H9 (cell line): ENCODE measurements around the gene LHFPL6. TPM values are rescaled to one million over a fixed set of nuclear protein-coding genes. Genes with fewer than 3 reads are reported as not detected.

Source experiments
- DNase-seq: peaks from one replicate; pipeline ENCODE4 v3.0.0-alpha.2; 2017
- H2AFZ ChIP-seq: one replicate; pipeline ENCODE4 v1.6.1; 2013; ENCODE audit warnings: mild to moderate bottlenecking, low read length, control low read depth, moderate library complexity
- H2AK5ac ChIP-seq: 2 replicates; pipeline ENCODE4 v1.6.1; 2013; ENCODE audit warnings: low read length, control low read depth, mixed read lengths; ENCODE audit not compliant: insufficient read length
- H2BK120ac ChIP-seq: one replicate; pipeline ENCODE4 v1.6.1; 2013; ENCODE audit warnings: low read depth, mild to moderate bottlenecking, low read length, control low read depth, inconsistent platforms; ENCODE audit not compliant: poor library complexity, severe bottlenecking
- H2BK12ac ChIP-seq: 2 replicates; pipeline ENCODE4 v1.6.1; 2013; ENCODE audit warnings: low read length, control low read depth, mixed read lengths, low read depth; ENCODE audit not compliant: insufficient read length
- H2BK15ac ChIP-seq: 2 replicates; pipeline ENCODE4 v1.6.1; 2013; ENCODE audit warnings: low read depth, low read length, control low read depth
- H2BK20ac ChIP-seq: one replicate; pipeline ENCODE4 v1.6.1; 2013; ENCODE audit warnings: low read depth, mild to moderate bottlenecking, low read length, control low read depth, inconsistent platforms; ENCODE audit not compliant: poor library complexity, severe bottlenecking
- H2BK5ac ChIP-seq: 2 replicates; pipeline ENCODE4 v1.6.1; 2013; ENCODE audit warnings: low read length, control low read depth, mixed read lengths; ENCODE audit not compliant: insufficient read length
- H3K14ac ChIP-seq: 2 replicates; pipeline ENCODE4 v1.6.1; 2013; ENCODE audit warnings: low read length, control low read depth; ENCODE audit not compliant: insufficient read depth
- H3K18ac ChIP-seq: 2 replicates; pipeline ENCODE4 v1.6.1; 2013; ENCODE audit warnings: low read depth, mild to moderate bottlenecking, mixed read lengths, low read length, control low read depth; ENCODE audit not compliant: insufficient read length
- H3K23ac ChIP-seq: 2 replicates; pipeline ENCODE4 v1.6.1; 2013; ENCODE audit warnings: low read length, control low read depth, mixed read lengths, low read depth; ENCODE audit not compliant: insufficient read length
- H3K23me2 ChIP-seq: 2 replicates; pipeline ENCODE4 v1.6.1; 2013; ENCODE audit warnings: low read depth, mild to moderate bottlenecking, mixed read lengths, low read length, control low read depth; ENCODE audit not compliant: insufficient read length, poor library complexity, severe bottlenecking
- H3K27ac ChIP-seq: 2 replicates; pipeline ENCODE4 v1.5.1; 2013; ENCODE audit warnings: low read length, control low read depth, mixed read lengths, low read depth; ENCODE audit not compliant: insufficient read length
- H3K27me3 ChIP-seq: 2 replicates; pipeline ENCODE4 v1.6.1; 2013; ENCODE audit warnings: low read length, control low read depth, inconsistent platforms; ENCODE audit not compliant: insufficient read depth
- H3K4ac ChIP-seq: 2 replicates; pipeline ENCODE4 v1.6.1; 2013; ENCODE audit warnings: low read depth, mild to moderate bottlenecking, control low read depth, inconsistent platforms, low read length, moderate library complexity
- H3K4me1 ChIP-seq: 2 replicates; pipeline ENCODE4 v1.6.1; 2013; ENCODE audit warnings: low read length, control low read depth, inconsistent platforms; ENCODE audit not compliant: insufficient read depth
- H3K4me2 ChIP-seq: 2 replicates; pipeline ENCODE4 v1.6.1; 2013; ENCODE audit warnings: low read length, control low read depth, mixed read lengths; ENCODE audit not compliant: insufficient read length, insufficient read depth
- H3K56ac ChIP-seq: 2 replicates; pipeline ENCODE4 v1.6.1; 2013; ENCODE audit warnings: low read depth, mild to moderate bottlenecking, mixed read lengths, low read length, control low read depth; ENCODE audit not compliant: insufficient read length
- H3K79me1 ChIP-seq: 2 replicates; pipeline ENCODE4 v1.6.1; 2013; ENCODE audit warnings: low read depth, mild to moderate bottlenecking, moderate library complexity, low read length, control low read depth, inconsistent platforms; ENCODE audit not compliant: insufficient read depth, poor library complexity, severe bottlenecking
- H3K79me2 ChIP-seq: 2 replicates; pipeline ENCODE4 v1.6.1; 2013; ENCODE audit warnings: low read length, control low read depth, inconsistent platforms; ENCODE audit not compliant: insufficient read depth
- H3K9ac ChIP-seq: 2 replicates; pipeline ENCODE4 v1.6.1; 2013; ENCODE audit warnings: low read length, control low read depth, mixed read lengths; ENCODE audit not compliant: insufficient read length; ENCODE audit errors: extremely low read depth
- H3K9me3 ChIP-seq: one replicate; pipeline ENCODE4 v1.6.1; 2013; ENCODE audit warnings: low read depth, low read length, inconsistent platforms; ENCODE audit not compliant: control insufficient read depth
- H3T11ph ChIP-seq: one replicate; pipeline ENCODE4 v1.6.1; 2013; ENCODE audit warnings: mild to moderate bottlenecking, low read length, control low read depth, inconsistent platforms
- H4K20me1 ChIP-seq: one replicate; pipeline ENCODE4 v1.6.1; 2013; ENCODE audit not compliant: control insufficient read depth, insufficient read length, insufficient read depth
- H4K5ac ChIP-seq: 2 replicates; pipeline ENCODE4 v1.6.1; 2013; ENCODE audit warnings: low read depth, mild to moderate bottlenecking, mixed read lengths, low read length, control low read depth; ENCODE audit not compliant: insufficient read length
- H4K8ac ChIP-seq: replicated peaks from 2 replicates; pipeline ENCODE4 v1.6.1; 2013; ENCODE audit warnings: low read length, control low read depth, mixed read lengths, low read depth; ENCODE audit not compliant: insufficient read length
- H4K91ac ChIP-seq: 2 replicates; pipeline ENCODE4 v1.6.1; 2013; ENCODE audit warnings: low read depth, mild to moderate bottlenecking, moderate library complexity, mixed read lengths, low read length, control low read depth; ENCODE audit not compliant: insufficient read length
- H3K27ac Mint-ChIP-seq, 3 experiments: 2 replicates in 2 of 3; 3 replicates in 1 of 3; pipeline ENCODE4 v1.8.0; 2020 to 2021; ENCODE audit warnings: mixed read lengths in 3 of 3, mild to moderate bottlenecking in 1 of 3, moderate library complexity in 1 of 3
- H3K27me3 Mint-ChIP-seq: 2 replicates; pipeline ENCODE4 v1.8.0; 2021; ENCODE audit warnings: low read depth, mild to moderate bottlenecking, moderate library complexity, mixed read lengths
- H3K36me3 Mint-ChIP-seq, 3 experiments: 2 replicates in 2 of 3; 3 replicates in 1 of 3; pipeline ENCODE4 v1.8.0; 2020 to 2021; ENCODE audit warnings: low read depth in 3 of 3, mixed read lengths in 3 of 3; ENCODE audit not compliant: insufficient read depth in 1 of 3
- H3K4me1 Mint-ChIP-seq, 2 experiments: 2 replicates each; pipeline ENCODE4 v1.8.0; 2020; ENCODE audit warnings: mixed read lengths in 2 of 2
- H3K4me3 Mint-ChIP-seq, 2 experiments: 2 replicates in 1 of 2; 3 replicates in 1 of 2; pipeline ENCODE4 v1.8.0; 2020 to 2021; ENCODE audit warnings: mild to moderate bottlenecking in 2 of 2, mixed read lengths in 2 of 2, moderate library complexity in 1 of 2
- H3K9me3 Mint-ChIP-seq, 2 experiments: 2 replicates in 1 of 2; 3 replicates in 1 of 2; pipeline ENCODE4 v1.8.0; 2020; ENCODE audit warnings: mild to moderate bottlenecking in 2 of 2, mixed read lengths in 2 of 2, moderate library complexity in 1 of 2
- CTCF ChIP-seq: fragments of 200-600 bp; sonication (generic); conservative IDR thresholded peaks from 3 replicates; pipeline ENCODE4 v1.8.0; 2021; ENCODE audit warnings: antibody characterized with exemption, mild to moderate bottlenecking
- WGBS: extraction: QIAGEN DNeasy Blood & Tissue Kit; methylation state at CpG from one replicate; pipeline ENCODE4 v1.1.7; 2013; ENCODE audit warnings: missing lambda C conversion rate, low lambda C conversion rate, mixed read lengths; ENCODE audit not compliant: insufficient read length; ENCODE audit errors: extremely low coverage; 5-methylcytosine and 5-hydroxymethylcytosine counted together
- total RNA-seq: library from RNA; stranded (reverse); gene quantifications from 2 replicates; pipeline ENCODE4 v1.2.1, GENCODE V29; 2021

Gene LHFPL6
- total RNA-seq, 1 experiment from 2014 or later = 3.5 TPM

GRCh38 chr13:39422845-39423565, 180.0 kb downstream of the LHFPL6 start:
- Histone ChIP-seq H2BK15ac (no peak overlapping the region), H3K27ac (no peak overlapping the region), H3K27me3 (no peaks in the 10 kb centered on the region), H3T11ph (no peak overlapping the region), H2BK20ac (no peak overlapping the region), H3K4me1 (no peaks in the 10 kb centered on the region; the same call in 1 of the 2 replicates), H3K56ac (no peak overlapping the region), H3K9ac (no peak overlapping the region), H2BK120ac (no peak overlapping the region), H2AK5ac (no peak overlapping the region), H4K8ac (no peak overlapping the region), H3K4ac (no peak overlapping the region), H4K91ac (no peak overlapping the region), H3K79me2 (no peaks in the 10 kb centered on the region), H4K5ac (no peak overlapping the region), H3K79me1 (no peaks in the 10 kb centered on the region), H3K4me2 (no peak overlapping the region), H3K23me2 (no peaks in the 10 kb centered on the region), H3K14ac (no peak overlapping the region), H2AFZ (no peak overlapping the region), H4K20me1 (no peaks in the 10 kb centered on the region), H3K23ac (no peak overlapping the region), H2BK5ac (no peak overlapping the region), H3K18ac (no peak overlapping the region), H2BK12ac (no peak overlapping the region), H3K9me3 (no peaks in the 10 kb centered on the region)
- peak overlapping the region in 1 of 2 experiments; percentile 42; a peak in 1 of 5 replicates for H3K4me3 Mint-ChIP-seq
- H3K27me3 Mint-ChIP-seq = peaks cover 2% of the 10 kb centered on the region; the same call in 1 of the 2 replicates
- DNase-seq = no peak
- H3K4me1 Mint-ChIP-seq = peaks cover 34% of the 10 kb centered on the region in 2 experiments
- H3K36me3 Mint-ChIP-seq = peaks cover 0 to 1% (median 0%) of the 10 kb centered on the region in 3 experiments; a peak in 2 of 7 replicates
- no peak for TF ChIP-seq CTCF
- no CpG with 5 or more reads among the region's 5 CpGs for WGBS
- H3K9me3 Mint-ChIP-seq = peaks cover 0 to 4% of the 10 kb centered on the region in 2 experiments; a peak in 2 of 5 replicates
- peak overlapping the region in 1 of 3 experiments; percentile 48; a peak in 1 of 7 replicates for H3K27ac Mint-ChIP-seq
